ENCODE data around the gene DDX39A. TPM values are rescaled to one million over a fixed set of nuclear protein-coding genes. Genes with fewer than 3 reads are reported as not detected.

Gene DDX39A
- polyA plus RNA-seq, 1 of the 3 experiments (the other 2 are of a cell fraction), result 88.8 TPM

DNA sequence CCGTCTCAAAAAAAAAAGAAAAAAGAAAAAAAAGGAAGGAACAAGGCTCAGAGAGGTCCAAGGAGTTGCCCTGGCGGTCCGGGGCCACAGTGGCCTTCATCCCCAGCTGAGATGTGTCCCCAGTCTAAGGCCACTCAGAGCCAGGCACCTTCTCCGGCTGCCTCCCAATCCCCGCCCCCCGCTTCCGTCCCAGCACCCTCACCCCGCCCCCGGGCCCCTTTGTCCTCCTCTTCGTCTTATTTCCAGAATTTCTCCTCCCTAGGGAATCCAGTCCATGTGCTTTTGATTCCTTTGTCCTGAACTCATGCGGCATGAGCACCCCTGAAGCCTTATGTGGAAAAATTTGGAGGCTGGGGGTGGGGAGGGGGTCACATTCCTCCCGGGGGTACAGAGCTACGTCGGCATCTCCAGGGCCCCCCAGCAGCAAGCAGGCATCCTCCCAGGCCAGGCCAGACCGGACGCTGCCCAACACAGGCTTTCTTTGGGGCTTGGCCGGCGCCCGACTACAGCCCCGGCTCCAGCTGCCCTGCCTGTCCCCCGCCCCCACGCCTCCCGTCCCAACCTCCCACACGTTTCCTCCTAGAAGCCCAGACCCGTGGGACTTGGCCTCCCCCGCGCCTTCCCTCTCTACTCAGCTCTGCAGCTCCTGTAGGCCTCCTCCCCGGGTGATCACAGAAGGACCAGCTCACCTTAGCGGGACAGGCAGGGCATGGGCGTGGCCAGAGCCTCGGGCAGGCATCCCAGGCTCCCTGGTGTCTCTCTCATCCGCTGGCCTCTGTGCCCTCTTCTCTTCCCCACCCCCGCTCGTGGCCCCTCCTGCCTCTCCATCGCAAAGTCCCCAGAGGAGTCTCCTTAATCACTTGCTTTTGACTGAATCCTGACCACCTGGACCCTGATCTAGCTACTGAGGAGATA lies 55.7 kb downstream of the DDX39A start:
- Histone ChIP-seq H3K4me2 (peak overlapping the region; percentile 53; the same call in 1 of the 2 replicates), H3K9ac (peak overlapping the region; percentile 54)
- POLR2A ChIA-PET, result no interaction called here

GRCh38 chr19:14361824-14362223 lies 57.3 kb downstream of the DDX39A start:
- TF ChIP-seq TCF12 (IDR thresholded peaks at IDR 0.05) (no peak), POLR2AphosphoS5 (IDR thresholded peaks at IDR 0.05; ENCODE audit: low read depth, low read length) (no peak), RAD21 (IDR thresholded peaks at IDR 0.05; ENCODE audit: low read length) (peak; percentile 53), JUND (IDR thresholded peaks at IDR 0.05) (no peak), SMC3 (IDR thresholded peaks at IDR 0.05; ENCODE audit: low read depth, low read length) (peak; percentile 26; the same call in 1 of the 2 replicates)
- TF ChIP-seq, protein P1, sequence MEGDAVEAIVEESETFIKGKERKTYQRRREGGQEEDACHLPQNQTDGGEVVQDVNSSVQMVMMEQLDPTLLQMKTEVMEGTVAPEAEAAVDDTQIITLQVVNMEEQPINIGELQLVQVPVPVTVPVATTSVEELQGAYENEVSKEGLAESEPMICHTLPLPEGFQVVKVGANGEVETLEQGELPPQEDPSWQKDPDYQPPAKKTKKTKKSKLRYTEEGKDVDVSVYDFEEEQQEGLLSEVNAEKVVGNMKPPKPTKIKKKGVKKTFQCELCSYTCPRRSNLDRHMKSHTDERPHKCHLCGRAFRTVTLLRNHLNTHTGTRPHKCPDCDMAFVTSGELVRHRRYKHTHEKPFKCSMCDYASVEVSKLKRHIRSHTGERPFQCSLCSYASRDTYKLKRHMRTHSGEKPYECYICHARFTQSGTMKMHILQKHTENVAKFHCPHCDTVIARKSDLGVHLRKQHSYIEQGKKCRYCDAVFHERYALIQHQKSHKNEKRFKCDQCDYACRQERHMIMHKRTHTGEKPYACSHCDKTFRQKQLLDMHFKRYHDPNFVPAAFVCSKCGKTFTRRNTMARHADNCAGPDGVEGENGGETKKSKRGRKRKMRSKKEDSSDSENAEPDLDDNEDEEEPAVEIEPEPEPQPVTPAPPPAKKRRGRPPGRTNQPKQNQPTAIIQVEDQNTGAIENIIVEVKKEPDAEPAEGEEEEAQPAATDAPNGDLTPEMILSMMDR (IDR thresholded peaks at IDR 0.05), result peak; percentile 31; the same call in 1 of the 2 replicates
- TF ChIP-seq, protein P2, sequence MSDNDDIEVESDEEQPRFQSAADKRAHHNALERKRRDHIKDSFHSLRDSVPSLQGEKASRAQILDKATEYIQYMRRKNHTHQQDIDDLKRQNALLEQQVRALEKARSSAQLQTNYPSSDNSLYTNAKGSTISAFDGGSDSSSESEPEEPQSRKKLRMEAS (IDR thresholded peaks at IDR 0.05; ENCODE audit: low read depth), result no peak
- Histone ChIP-seq H4K20me1 (ENCODE audit: insufficient read depth) (no peaks in the 10 kb centered on the region), H3K79me2 (ENCODE audit: insufficient read depth) (no peaks in the 10 kb centered on the region), H3K9me2 (no peaks in the 10 kb centered on the region), H2AFZ (ENCODE audit: low read depth) (no peak overlapping the region), H3K4me2 (no peak overlapping the region), H3K27ac (ENCODE audit: low read depth in 2 of 2, low read length in 1 of 2) (no peak overlapping the region), H3K27me3 (ENCODE audit: insufficient read depth) (no peaks in the 10 kb centered on the region), H3K9me3 (no peaks in the 10 kb centered on the region), H3K4me1 (ENCODE audit: control insufficient read depth in 1 of 2, insufficient read depth in 2 of 2, low read depth in 1 of 2, low read length in 1 of 2) (peaks cover 0 to 6% of the 10 kb centered on the region in 2 experiments; a peak in 1 of 4 replicates), H3K9ac (no peak overlapping the region), H3F3A (replicated peaks; ENCODE audit: insufficient read depth) (peaks cover 4% of the 10 kb centered on the region), H3K36me3 (replicated peaks in 1 of 2; ENCODE audit: control insufficient read depth in 1 of 2, insufficient read depth in 2 of 2, low read length in 1 of 2) (no peaks in the 10 kb centered on the region), H3K4me3 (ENCODE audit: low read depth in 2 of 2, low read length in 1 of 2) (no peak overlapping the region)
- ChIA-PET POLR2A (interaction anchor here (0.6 to 1.2 kb wide), 2 partner anchors 45 to 325 kb away, joined by 3 read pairs; no protein-coding TSS in a partner anchor), CTCF (interaction anchor here (0.6 to 6.2 kb wide), 7 partner anchors 14 to 225 kb away, joined by 3 to 42 read pairs (median 4); no protein-coding TSS in a partner anchor)
- WGBS (ENCODE audit: low lambda C conversion rate), result 59% methylated on average over 7 of the region's 7 CpGs
- peak; percentile 63 for DNase-seq

More for the DNA sequence above, 55.7 kb downstream of the DDX39A start:
- WGBS (ENCODE audit: low lambda C conversion rate), result 47% methylated on average over 23 of the region's 35 CpGs
- TF ChIP-seq, protein P2 (IDR thresholded peaks at IDR 0.05; ENCODE audit: low read depth), result peak; percentile 34; the same call in 1 of the 2 replicates
- TF ChIP-seq, protein P3, sequence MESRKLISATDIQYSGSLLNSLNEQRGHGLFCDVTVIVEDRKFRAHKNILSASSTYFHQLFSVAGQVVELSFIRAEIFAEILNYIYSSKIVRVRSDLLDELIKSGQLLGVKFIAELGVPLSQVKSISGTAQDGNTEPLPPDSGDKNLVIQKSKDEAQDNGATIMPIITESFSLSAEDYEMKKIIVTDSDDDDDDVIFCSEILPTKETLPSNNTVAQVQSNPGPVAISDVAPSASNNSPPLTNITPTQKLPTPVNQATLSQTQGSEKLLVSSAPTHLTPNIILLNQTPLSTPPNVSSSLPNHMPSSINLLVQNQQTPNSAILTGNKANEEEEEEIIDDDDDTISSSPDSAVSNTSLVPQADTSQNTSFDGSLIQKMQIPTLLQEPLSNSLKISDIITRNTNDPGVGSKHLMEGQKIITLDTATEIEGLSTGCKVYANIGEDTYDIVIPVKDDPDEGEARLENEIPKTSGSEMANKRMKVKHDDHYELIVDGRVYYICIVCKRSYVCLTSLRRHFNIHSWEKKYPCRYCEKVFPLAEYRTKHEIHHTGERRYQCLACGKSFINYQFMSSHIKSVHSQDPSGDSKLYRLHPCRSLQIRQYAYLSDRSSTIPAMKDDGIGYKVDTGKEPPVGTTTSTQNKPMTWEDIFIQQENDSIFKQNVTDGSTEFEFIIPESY (IDR thresholded peaks at IDR 0.05; ENCODE audit: borderline replicate concordance, low read depth), result no peak
- Histone ChIP-seq H3F3A (replicated peaks; ENCODE audit: insufficient read depth) (no peaks in the 10 kb centered on the region), H3K9me2 (no peaks in the 10 kb centered on the region), H3K4me1 (ENCODE audit: control insufficient read depth in 1 of 2, insufficient read depth in 2 of 2, low read depth in 1 of 2, low read length in 1 of 2) (peaks cover 0 to 6% of the 10 kb centered on the region in 2 experiments; a peak in 1 of 4 replicates), H3K4me3 (ENCODE audit: low read depth in 2 of 2, low read length in 1 of 2) (peak overlapping the region; percentile 32 to 43), H3K79me2 (ENCODE audit: insufficient read depth) (no peaks in the 10 kb centered on the region), H3K36me3 (replicated peaks in 1 of 2; ENCODE audit: control insufficient read depth in 1 of 2, insufficient read depth in 2 of 2, low read length in 1 of 2) (no peaks in the 10 kb centered on the region), H3K27me3 (ENCODE audit: insufficient read depth) (no peaks in the 10 kb centered on the region), H2AFZ (ENCODE audit: low read depth) (peak overlapping the region; percentile 83), H3K27ac (ENCODE audit: low read depth in 2 of 2, low read length in 1 of 2) (peak overlapping the region; percentile 34 to 57), H4K20me1 (ENCODE audit: insufficient read depth) (no peaks in the 10 kb centered on the region), H3K9me3 (no peaks in the 10 kb centered on the region)
- peak; percentile 58 for DNase-seq
- CTCF ChIA-PET, result interaction anchor here (0.5 to 4.2 kb wide), 7 partner anchors 15 to 1583 kb away, joined by 3 to 13 read pairs (median 4); partner anchors contain the start of gene ASF1B

Other genes with a start within 250 kb of the DDX39A start
- 13.4 TPM in 2 replicates for gene ADGRL1, start 213.2 kb downstream of the DDX39A start, polyA plus RNA-seq (2012; rRNA removed)
- 4.0 and 5.5 TPM in 2 replicates for gene ADGRE5, start 37.9 kb downstream of the DDX39A start, polyA plus RNA-seq (2012; rRNA removed)
- gene PKN1, start 14.0 kb upstream of the DDX39A start, polyA plus RNA-seq (2012; rRNA removed), result 68.0 and 99.6 TPM in 2 replicates
- 4.6 and 6.0 TPM in 2 replicates for gene PTGER1, start 56.0 kb upstream of the DDX39A start, polyA plus RNA-seq (2012; rRNA removed)
- 138 and 144 TPM in 2 replicates for gene GIPC1, start 76.8 kb upstream of the DDX39A start, polyA plus RNA-seq (2012; rRNA removed)
- 95.7 and 103 TPM in 2 replicates for gene DNAJB1, start 99.1 kb upstream of the DDX39A start, polyA plus RNA-seq (2012; rRNA removed)
- gene TECR, start 110.3 kb upstream of the DDX39A start, polyA plus RNA-seq (2012; rRNA removed), result 87.9 and 110 TPM in 2 replicates
- gene NDUFB7, start 152.7 kb upstream of the DDX39A start, polyA plus RNA-seq (2012; rRNA removed), result 458 and 465 TPM in 2 replicates
- 0.05 TPM in 1 of 2 replicates, not detected in the other for gene CLEC17A, start 163.7 kb upstream of the DDX39A start, polyA plus RNA-seq (2012; rRNA removed)